ENCODE results near the gene PRKCD.

Gene PRKCD

DNA sequence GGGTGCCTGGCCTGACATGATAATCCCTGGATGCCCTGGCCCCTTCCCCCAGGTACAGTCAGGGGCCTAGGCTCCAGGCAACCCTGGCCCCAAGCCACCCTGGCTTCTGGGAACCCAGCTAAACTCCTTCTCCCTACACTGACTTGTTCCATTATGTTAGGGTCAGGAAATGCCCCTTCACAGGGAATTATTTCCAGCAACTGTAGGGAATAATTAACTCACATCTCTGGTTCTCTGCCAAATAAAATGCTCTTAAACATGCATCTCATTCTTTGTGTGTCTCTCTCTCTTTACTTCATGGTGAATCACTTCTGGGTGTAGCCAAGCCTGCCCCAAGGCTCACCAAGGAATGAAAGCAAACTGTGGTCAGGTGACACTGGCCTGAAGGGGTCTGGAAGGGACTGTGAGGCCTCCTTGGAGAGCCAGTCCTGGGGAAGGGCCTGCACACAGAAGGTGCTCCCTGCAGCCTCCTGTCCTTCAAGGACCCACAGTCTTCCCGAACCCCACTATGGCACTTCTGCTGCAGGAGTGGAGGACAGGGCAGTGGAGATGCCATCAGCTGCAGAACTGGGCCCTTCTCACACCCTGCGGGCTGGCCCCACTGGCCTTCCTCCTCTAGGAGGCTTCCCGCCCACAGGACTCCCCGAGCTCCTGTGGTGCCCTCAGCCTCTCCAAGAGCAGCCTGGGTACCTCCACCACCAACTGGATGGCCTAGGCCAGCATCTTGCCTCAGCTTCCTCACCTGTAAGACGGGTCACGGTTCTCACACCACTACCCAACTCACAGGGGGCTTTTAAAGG is 77.2 kb downstream of the PRKCD start:
- DNase-seq (ENCODE audit: low spot score) = no peak
- TF ChIP-seq, protein P1, sequence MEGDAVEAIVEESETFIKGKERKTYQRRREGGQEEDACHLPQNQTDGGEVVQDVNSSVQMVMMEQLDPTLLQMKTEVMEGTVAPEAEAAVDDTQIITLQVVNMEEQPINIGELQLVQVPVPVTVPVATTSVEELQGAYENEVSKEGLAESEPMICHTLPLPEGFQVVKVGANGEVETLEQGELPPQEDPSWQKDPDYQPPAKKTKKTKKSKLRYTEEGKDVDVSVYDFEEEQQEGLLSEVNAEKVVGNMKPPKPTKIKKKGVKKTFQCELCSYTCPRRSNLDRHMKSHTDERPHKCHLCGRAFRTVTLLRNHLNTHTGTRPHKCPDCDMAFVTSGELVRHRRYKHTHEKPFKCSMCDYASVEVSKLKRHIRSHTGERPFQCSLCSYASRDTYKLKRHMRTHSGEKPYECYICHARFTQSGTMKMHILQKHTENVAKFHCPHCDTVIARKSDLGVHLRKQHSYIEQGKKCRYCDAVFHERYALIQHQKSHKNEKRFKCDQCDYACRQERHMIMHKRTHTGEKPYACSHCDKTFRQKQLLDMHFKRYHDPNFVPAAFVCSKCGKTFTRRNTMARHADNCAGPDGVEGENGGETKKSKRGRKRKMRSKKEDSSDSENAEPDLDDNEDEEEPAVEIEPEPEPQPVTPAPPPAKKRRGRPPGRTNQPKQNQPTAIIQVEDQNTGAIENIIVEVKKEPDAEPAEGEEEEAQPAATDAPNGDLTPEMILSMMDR (IDR thresholded peaks at IDR 0.05; ENCODE audit: extremely low read depth, missing control alignments) = no peak

DNA sequence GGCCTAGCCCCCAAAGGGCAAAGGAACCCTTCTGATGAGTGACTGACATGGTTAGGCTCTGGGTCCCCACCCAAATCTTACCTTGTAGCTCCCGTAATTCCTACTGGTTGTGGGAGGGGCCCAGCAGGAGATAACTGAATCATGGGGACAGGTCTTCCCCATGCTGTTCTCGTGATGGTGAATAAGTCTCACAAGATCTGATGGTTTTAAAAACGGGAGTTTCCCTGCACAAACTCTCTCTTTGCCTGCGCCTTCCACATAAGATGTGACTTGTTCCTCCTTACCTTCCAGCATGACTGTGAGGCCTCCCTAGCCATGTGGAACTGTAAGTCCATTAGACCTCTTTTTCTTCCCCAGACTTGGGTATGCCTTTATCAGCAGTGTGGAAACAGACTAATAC is 77.9 kb downstream of the PRKCD start:
- no peak for DNase-seq (ENCODE audit: low spot score)
- TF ChIP-seq, protein P1 (IDR thresholded peaks at IDR 0.05; ENCODE audit: extremely low read depth, missing control alignments) = no peak

- DNase-seq (ENCODE audit: low spot score) = no peak
- TF ChIP-seq, protein P1 (IDR thresholded peaks at IDR 0.05; ENCODE audit: extremely low read depth, missing control alignments) = no peak
These were observed 78.8 kb downstream of the PRKCD start for GRCh38 chr3:53239800-53240199.

- TF ChIP-seq, protein P1 (IDR thresholded peaks at IDR 0.05; ENCODE audit: extremely low read depth, missing control alignments) = no peak
These were observed 80.3 kb downstream of the PRKCD start for GRCh38 chr3:53240989-53241972.

GRCh38 chr3:53242155-53242554 is 81.1 kb downstream of the PRKCD start:
- TF ChIP-seq, protein P1 (IDR thresholded peaks at IDR 0.05; ENCODE audit: extremely low read depth, missing control alignments) = no peak
- no peak for DNase-seq (ENCODE audit: low spot score)

More at GRCh38 chr3:53240989-53241972, 80.3 kb downstream of the PRKCD start:
- DNase-seq (ENCODE audit: low spot score) = no peak

Measured in GM20000 (cell line).